ENCODE measurements around the gene MBP.
A peak's percentile ranks its signal among the peaks of the same experiment; 100 is the strongest.

The MBP gene

DNA sequence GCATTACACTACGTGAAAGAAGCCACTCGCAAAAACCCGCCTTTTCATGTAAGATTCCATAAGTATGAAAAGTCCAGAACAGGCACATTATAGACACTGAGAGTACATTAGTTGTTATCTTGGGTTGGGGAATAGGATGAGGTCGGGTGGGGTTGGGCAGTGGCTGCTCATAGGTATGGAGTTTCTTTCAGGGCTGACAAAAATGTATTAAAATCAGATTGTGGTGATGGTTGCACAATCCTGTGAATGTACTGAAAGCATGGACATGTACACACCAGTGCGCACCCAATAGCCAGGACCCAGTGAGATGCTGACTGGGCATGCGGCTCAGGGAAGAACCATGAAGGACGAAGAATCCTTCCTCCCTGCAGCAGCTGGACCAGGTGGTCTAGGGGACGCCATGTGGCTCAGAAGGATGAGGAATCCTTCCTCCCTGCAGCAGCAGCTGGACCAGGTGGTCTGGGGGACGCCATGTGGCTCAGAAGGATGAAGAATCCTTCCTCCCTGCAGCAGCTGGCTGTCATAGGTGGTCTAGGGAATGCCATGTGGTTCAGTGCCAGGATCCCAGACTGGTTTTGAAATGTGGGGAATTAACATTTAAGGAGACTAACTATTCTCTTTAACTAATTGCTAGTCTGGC is 50.1 kb downstream of the MBP start:
- DNase-seq (ENCODE audit: low spot score): no peak

DNA sequence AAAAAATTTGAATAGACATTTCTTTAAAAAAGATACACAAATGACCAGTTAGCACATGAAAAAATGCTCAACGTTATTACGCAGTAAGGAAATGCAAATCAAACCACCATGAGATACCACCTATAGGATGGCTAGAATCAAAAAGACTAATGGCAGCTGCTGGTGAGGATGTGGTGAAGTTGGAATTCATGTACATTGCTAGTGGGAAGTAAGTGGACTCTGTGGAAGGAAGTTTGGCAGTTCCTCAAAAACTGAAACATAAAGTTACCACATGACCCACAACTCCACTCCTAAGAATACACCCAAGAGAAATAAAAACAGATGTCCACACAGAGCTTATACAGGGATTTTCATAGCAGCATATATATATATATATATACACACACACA is 51.2 kb downstream of the MBP start:
- DNase-seq (ENCODE audit: low spot score): no peak

DNA sequence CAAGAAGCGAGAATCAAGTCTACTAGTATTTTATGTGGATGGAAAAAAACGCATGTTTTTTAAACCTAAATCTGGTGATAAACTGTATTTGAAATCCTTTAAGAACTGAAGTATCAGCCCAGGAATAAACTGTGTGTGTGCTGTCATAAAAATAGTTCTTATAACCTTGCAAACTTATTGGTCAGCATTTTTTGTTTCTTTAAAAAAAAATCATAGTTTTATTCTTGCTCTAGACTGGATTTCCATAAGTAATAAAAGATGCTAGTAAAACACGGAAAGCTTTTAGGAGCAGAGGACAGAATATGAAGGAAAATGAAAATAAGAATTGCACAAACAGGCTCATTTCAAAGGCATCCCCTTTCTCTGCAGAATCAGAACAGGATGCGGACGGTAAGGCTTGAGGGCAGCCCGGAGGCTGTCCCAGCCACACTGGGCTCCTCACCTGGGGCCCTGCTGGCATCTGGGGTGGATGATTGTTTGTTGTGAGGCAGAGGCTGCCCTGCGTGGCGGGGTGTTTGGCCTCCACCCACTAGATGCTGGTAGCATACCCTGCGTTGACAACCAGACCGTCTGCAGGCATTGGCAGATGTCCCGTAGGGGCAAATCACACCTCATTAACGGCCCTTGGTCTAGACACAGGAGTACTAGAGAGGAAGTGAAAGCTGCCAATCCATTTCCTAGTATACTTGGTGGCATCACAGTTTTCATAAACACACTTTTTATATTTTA is 52.5 kb downstream of the MBP start:
- no peak for DNase-seq (ENCODE audit: low spot score)

GRCh38 chr18:77079088-77079487 is 53.5 kb downstream of the MBP start:
- DNase-seq (ENCODE audit: low spot score): no peak

GRCh38 chr18:77078690-77079070 is 53.9 kb downstream of the MBP start:
- DNase-seq (ENCODE audit: low spot score): no peak

DNA sequence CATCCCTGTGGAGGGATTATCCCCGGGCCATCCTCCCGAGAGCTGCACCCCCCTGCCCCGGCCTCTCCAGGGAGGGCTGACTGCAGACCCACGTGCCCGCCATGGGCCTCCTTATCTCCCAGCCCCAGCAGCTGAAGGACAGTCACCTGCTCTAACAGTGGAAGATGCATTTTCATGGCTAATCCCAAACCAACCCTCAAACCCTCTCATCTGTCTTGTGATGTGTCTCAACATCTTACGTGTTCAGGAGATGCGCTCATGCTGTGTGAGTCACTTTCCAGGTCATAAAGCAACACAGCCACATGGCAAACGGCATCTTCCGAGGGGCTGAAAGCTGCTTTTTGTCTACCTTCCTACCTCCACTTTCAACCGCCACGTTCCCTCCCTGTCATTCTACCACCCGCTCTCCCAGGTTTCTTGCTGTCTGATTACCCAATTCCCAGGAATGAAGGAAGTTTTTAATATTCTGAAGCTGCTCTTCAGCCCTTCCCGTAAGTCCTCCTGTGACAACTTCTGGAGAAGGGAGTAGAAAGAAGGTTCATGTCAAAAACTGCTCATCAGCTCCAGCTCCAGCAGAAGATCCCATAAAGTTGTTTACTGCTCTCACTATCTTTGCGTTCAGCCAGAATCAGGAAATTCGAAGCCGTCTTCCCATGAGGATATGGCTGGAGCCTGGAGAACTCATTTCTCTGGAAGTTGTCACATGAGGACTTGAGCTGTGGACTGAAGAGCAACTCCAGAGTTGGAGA is 54.5 kb downstream of the MBP start:
- no peak for DNase-seq (ENCODE audit: low spot score)

DNA sequence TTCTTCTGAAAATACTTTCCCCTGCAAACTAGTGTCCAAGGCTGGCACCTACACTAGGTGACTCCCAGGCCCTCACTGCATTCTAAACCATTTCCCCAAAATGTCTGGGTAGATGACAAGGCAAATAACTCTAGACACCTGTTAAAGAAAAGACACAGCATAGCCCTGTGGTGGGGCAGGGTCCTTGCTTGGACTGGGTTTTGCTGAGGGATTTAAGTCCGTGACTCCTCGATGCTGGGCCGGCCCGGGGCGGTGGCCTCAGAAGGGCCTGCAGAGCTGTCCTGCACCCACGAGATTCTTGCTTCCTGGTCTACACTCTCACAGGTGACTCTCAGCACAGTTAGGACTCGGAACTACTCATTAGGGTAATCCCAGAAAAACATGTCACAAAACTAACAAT is 55.2 kb downstream of the MBP start:
- DNase-seq (ENCODE audit: low spot score): no peak

DNA sequence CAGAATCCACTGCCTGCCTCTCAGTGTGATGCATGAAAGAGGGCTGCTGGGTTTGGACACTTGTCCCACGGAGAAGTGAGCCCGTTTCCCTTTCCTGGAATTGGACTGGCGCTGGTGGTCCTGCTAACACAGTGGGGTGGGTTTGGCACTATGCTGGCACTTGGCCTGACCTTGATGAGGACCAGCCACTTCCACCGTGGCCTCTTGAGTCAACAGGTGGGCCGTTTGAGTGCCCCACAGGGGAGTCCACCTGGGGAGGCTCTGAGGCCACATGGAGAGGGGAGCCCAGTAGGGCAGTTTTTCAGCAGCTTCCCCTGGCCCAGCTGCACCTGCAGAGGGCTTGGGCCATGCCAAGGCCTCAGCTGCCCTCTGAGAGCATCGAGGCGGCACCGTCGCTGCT is 56.5 kb downstream of the MBP start:
- DNase-seq (ENCODE audit: low spot score): no peak

DNA sequence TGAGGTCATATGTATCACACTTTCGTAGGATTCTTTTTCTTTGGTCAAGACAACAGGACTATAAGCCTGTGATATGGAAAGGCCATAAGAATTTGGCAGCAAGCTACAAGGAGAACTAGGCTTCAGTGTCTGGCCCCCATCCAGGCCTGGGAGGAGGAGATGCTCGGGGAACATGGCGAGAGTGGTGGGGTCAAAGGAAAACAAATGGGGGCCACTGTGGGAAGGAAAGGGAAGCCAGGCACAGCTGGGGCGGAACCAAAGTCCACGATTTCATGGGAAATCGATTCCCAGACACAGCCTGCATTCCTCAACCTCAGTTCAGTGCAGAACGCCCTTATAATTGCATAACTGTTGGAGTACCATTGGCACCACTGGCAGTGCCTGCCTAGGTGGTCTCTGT is 58.2 kb downstream of the MBP start:
- no peak for DNase-seq (ENCODE audit: low spot score)

- DNase-seq (ENCODE audit: low spot score): no peak
These were observed 59.1 kb downstream of the MBP start for GRCh38 chr18:77073336-77074093.

GRCh38 chr18:77072566-77072965 is 60.0 kb downstream of the MBP start:
- no peak for DNase-seq (ENCODE audit: low spot score)

DNA sequence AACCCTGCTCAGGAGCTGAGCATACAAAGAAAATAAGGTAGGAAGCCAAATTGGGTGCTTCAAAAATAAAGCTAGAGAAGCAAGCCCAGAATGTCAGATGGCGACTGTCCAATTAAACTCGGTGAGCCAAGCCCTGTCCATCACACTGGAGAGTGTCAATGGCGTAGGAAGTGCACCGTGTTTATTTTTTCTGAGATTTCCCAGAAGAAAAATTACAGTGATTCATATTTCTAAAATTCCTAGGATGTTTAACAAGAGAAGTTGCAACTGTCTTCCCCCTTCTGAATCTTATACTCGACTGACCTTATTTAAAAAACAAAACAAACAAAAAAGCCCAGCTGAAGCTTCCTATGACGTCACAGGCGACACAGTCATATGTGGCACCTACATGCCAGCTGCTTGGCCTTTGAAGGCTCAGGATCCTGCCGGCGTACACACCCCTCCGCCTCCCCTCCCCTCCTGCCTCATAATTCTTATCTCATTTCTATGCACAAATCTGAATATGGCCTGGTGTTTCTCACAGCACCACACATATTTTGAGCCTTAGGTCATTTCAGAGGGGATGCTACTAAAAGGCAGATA is 60.8 kb downstream of the MBP start:
- DNase-seq (ENCODE audit: low spot score): peak; percentile 66

DNA sequence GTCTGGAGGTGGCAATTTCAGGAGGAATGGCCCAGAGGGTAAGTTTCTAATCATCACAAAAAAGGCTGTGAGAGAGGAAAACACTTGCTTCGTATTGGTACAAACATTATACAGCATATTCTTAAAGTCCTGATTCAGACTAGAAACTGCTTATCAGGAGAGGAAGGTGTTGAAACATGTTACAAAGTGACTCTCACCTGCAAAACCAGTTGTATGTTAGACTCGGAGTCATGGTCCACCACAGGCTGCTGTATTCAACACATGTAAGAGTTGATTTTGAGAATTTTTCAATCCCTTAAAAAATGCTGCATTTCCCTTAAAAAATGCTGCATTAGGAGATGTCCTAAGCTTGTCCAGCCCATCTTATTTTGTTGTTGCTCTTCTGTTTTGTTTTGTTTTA is 61.5 kb downstream of the MBP start:
- DNase-seq (ENCODE audit: low spot score): no peak

DNA sequence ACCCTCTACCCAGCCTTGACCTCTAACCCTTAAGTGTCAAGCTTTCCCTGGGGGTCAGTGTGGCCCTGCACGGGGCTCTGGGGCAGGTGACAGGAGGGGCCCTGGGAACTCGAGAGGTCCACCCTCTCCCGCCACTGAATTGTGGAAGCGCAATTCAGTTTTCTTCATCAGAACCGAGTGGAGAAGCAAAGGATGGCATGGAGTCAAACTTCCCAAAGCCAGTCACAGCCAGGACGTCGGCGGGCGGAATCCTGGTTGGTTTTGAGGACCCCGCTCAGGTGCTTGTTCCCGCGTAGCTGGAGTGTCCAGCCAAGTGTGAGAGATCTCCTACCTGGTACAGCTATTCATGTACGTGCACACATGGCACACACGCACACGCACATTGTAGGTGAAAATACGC is 62.0 kb downstream of the MBP start:
- DNase-seq (ENCODE audit: low spot score): no peak

- DNase-seq (ENCODE audit: low spot score): no peak
These were observed 62.7 kb downstream of the MBP start for GRCh38 chr18:77069931-77070330.

DNA sequence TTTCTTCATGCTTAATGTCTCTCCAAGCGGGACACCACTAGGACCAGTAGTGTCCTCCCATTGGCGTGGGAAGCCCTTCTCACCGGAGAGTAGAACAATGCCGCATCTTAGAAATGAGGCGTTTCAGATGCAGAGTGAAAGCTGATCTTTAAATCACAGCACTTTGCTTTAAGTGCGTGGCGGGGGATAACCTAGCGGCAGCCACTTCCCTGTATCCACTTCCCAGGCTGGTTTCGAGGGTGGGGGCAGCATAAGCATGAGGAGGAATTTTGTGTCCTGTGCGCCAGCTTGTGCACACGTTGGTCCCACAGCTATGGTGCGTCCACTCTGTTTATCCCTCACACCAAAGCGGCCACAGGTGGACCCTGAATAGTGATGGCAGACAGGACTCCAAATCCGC is 63.1 kb downstream of the MBP start:
- DNase-seq (ENCODE audit: low spot score): no peak

GRCh38 chr18:77068321-77069312 is 64.0 kb downstream of the MBP start:
- no peak for DNase-seq (ENCODE audit: low spot score)

DNA sequence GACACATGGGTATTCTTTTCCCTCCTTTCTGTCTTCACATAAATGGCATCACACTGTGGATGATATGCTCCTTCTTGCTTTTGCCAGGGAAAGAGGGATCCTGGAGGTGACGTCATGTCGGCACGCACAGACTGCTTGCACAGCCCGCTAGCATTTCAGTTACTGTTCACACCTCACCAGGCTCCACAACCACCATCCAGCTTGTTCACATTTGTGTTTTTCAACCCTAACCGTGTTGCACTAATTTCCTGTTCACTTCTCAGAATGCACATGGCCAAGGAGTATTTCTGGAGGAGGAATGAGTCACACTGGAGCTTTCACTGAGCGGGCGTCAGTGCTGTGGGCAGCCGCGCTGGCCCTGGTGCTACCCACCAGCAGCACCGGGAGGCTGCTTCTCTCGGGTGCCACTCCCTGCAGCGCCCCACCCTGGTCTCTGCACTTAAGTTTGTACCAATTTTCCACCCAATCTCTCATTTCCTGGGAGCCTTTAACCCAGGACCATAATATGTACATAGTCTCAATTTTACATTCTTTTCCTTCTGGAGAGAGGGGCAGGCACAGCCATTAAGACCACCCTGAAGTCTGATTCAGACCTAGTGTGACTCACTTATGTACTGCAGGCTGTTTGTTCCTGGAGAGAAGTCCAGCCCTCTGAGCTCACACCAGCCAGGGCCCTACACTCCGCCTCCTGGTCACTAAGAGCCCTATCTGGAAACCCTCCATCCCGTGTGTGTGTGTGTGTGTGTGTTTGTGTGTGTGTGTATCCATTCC is 65.1 kb downstream of the MBP start:
- peak; percentile 63 for DNase-seq (ENCODE audit: low spot score)

DNA sequence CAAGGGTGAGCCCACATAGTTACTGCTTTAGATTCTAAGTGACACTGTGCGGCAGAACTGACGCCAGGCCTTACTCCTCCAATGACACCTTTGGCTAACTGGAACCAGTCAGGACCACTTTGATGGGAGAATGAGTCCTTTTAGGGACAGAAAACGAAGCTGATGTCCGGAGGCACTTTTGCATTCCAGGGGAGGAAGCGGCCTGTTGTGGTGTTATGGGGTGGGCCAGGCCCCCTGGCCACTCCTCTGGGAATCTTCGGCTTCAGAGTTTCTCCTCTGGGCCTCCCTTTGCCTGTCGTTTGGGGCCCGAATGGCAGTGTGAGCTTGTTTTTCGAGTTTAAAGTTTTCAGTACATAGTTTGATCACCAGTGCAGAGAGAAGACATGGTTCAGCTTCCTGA is 65.9 kb downstream of the MBP start:
- DNase-seq (ENCODE audit: low spot score): no peak

DNA sequence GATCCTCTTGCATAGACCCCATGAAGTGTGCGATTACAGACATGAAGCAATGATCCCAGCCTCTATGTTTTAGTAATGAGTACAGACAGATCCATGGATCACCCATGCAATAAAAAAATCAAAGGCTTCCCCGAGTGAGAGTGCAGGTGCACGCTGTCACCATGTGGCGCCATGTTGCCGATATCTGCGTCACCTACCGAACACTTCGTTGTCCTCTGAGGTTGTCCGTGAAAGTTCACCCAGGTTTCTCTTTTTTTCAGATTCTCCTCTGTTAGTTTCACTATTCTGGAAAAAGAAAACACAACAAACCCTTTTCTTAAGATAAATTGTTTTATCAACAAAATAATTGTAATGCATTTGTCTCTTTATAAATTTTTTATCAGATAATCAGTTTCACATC is 66.5 kb downstream of the MBP start:
- DNase-seq (ENCODE audit: low spot score): no peak
